Measurements from ENCODE around the gene EREG. TPM values are rescaled to one million over a fixed set of nuclear protein-coding genes. Genes with fewer than 3 reads are reported as not detected.
"Not testable (repeated sequence)": the region's sequence is repeated elsewhere in the genome, so short reads cannot be mapped to it uniquely, and the experiment has no call there.

EREG gene
- total and polyA plus RNA-seq, 4 donors, result 0.51 TPM; not detected in 3

DNA sequence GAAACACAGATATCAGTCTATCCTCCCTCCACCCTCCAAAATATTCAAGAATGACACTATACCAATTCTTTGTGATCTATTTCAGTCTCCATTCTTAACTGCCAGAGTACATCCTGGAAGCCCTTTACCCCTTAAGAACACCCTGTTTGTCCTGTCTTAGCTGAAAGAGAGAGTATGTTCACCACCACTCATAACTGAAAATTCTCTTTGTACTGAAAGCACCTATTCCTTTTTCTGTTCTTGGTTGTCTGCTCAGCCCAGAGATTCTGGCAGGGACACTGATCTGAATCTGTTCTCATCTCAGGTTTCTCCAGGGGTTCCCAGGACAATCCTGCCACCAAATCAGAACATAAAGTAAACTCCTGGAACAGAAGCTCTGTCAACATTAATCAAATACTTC lies 25.4 kb upstream of the EREG start:
- peaks cover 0 to 11% (median 4%) of the 10 kb centered on the region in 4 donors for H3K9me3 ChIP-seq (ENCODE audit: control insufficient read depth in 4 of 4, low read length in 3 of 4)
- TF ChIP-seq HNF4A (conservative IDR thresholded peaks at IDR 0.05) (no peak), GABPA (IDR thresholded peaks at IDR 0.05 in 1 of 2, conservative IDR thresholded peaks at IDR 0.05 in 1 of 2) (no peak), JUND (IDR thresholded peaks at IDR 0.05) (no peak), SP1 (IDR thresholded peaks at IDR 0.05) (no peak), RXRA (IDR thresholded peaks at IDR 0.05) (no peak), NR2F2 (IDR thresholded peaks at IDR 0.05) (no peak), FOXA2 (IDR thresholded peaks at IDR 0.05) (no peak), HNF4G (IDR thresholded peaks at IDR 0.05) (no peak), FOXA1 (IDR thresholded peaks at IDR 0.05) (no peak), RAD21 (IDR thresholded peaks at IDR 0.05) (no peak), EGR1 (IDR thresholded peaks at IDR 0.05; ENCODE audit: low read depth in 2 of 2) (no peak)
- TF ChIP-seq, protein P1, sequence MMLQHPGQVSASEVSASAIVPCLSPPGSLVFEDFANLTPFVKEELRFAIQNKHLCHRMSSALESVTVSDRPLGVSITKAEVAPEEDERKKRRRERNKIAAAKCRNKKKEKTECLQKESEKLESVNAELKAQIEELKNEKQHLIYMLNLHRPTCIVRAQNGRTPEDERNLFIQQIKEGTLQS (IDR thresholded peaks at IDR 0.05), result no peak
- TF ChIP-seq, protein P2, sequence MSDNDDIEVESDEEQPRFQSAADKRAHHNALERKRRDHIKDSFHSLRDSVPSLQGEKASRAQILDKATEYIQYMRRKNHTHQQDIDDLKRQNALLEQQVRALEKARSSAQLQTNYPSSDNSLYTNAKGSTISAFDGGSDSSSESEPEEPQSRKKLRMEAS (IDR thresholded peaks at IDR 0.05), result no peak
- TF ChIP-seq, protein P3, sequence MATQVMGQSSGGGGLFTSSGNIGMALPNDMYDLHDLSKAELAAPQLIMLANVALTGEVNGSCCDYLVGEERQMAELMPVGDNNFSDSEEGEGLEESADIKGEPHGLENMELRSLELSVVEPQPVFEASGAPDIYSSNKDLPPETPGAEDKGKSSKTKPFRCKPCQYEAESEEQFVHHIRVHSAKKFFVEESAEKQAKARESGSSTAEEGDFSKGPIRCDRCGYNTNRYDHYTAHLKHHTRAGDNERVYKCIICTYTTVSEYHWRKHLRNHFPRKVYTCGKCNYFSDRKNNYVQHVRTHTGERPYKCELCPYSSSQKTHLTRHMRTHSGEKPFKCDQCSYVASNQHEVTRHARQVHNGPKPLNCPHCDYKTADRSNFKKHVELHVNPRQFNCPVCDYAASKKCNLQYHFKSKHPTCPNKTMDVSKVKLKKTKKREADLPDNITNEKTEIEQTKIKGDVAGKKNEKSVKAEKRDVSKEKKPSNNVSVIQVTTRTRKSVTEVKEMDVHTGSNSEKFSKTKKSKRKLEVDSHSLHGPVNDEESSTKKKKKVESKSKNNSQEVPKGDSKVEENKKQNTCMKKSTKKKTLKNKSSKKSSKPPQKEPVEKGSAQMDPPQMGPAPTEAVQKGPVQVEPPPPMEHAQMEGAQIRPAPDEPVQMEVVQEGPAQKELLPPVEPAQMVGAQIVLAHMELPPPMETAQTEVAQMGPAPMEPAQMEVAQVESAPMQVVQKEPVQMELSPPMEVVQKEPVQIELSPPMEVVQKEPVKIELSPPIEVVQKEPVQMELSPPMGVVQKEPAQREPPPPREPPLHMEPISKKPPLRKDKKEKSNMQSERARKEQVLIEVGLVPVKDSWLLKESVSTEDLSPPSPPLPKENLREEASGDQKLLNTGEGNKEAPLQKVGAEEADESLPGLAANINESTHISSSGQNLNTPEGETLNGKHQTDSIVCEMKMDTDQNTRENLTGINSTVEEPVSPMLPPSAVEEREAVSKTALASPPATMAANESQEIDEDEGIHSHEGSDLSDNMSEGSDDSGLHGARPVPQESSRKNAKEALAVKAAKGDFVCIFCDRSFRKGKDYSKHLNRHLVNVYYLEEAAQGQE (IDR thresholded peaks at IDR 0.05), result no peak
- TF ChIP-seq, protein P4, sequence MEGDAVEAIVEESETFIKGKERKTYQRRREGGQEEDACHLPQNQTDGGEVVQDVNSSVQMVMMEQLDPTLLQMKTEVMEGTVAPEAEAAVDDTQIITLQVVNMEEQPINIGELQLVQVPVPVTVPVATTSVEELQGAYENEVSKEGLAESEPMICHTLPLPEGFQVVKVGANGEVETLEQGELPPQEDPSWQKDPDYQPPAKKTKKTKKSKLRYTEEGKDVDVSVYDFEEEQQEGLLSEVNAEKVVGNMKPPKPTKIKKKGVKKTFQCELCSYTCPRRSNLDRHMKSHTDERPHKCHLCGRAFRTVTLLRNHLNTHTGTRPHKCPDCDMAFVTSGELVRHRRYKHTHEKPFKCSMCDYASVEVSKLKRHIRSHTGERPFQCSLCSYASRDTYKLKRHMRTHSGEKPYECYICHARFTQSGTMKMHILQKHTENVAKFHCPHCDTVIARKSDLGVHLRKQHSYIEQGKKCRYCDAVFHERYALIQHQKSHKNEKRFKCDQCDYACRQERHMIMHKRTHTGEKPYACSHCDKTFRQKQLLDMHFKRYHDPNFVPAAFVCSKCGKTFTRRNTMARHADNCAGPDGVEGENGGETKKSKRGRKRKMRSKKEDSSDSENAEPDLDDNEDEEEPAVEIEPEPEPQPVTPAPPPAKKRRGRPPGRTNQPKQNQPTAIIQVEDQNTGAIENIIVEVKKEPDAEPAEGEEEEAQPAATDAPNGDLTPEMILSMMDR (IDR thresholded peaks at IDR 0.05; ENCODE audit: low read depth, low read length, missing input control), result no peak
- TF ChIP-seq, protein P5, sequence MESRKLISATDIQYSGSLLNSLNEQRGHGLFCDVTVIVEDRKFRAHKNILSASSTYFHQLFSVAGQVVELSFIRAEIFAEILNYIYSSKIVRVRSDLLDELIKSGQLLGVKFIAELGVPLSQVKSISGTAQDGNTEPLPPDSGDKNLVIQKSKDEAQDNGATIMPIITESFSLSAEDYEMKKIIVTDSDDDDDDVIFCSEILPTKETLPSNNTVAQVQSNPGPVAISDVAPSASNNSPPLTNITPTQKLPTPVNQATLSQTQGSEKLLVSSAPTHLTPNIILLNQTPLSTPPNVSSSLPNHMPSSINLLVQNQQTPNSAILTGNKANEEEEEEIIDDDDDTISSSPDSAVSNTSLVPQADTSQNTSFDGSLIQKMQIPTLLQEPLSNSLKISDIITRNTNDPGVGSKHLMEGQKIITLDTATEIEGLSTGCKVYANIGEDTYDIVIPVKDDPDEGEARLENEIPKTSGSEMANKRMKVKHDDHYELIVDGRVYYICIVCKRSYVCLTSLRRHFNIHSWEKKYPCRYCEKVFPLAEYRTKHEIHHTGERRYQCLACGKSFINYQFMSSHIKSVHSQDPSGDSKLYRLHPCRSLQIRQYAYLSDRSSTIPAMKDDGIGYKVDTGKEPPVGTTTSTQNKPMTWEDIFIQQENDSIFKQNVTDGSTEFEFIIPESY (IDR thresholded peaks at IDR 0.05), result no peak
- DNase-seq (ENCODE audit: low spot score), result no peak
- H3K4me3 ChIP-seq (ENCODE audit: low read depth in 1 of 3, low read length in 3 of 3), result no peak overlapping the region
- no peaks in the 10 kb centered on the region for H3K4me1 ChIP-seq (ENCODE audit: control insufficient read depth in 4 of 4, insufficient read depth in 4 of 4, low read length in 3 of 4)
- no peaks in the 10 kb centered on the region for H3K36me3 ChIP-seq (ENCODE audit: control insufficient read depth in 4 of 4, insufficient read depth in 3 of 4, low read depth in 1 of 4, low read length in 3 of 4)
- no peak overlapping the region for H3K9ac ChIP-seq (ENCODE audit: low read depth in 1 of 2, low read length in 2 of 2)
- no peaks in the 10 kb centered on the region for H3K27me3 ChIP-seq (ENCODE audit: control insufficient read depth in 4 of 4, insufficient read depth in 4 of 4, low read length in 3 of 4)
- H3K27ac ChIP-seq (ENCODE audit: low read depth in 1 of 2, low read length in 2 of 2), result no peak overlapping the region

DNA sequence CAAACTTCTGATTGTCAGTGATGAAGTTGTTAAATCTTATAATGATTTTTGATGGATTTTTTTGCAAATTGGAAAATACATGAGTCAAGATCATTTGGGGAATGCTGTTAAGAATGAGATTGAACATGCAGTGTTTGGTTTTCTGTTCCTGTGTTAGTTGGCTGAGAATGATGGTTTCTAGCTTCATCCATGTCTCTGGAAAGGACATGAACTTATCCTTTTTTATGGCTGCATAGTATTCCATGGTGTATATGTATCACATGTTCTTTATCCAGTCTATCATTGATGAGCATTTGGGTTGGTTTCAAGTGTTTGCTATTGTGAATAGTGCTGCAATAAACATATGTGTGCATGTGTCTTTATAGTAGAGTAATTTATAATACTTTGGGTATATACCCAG lies 24.5 kb upstream of the EREG start:
- not testable (repeated sequence) for DNase-seq (ENCODE audit: low spot score); H3K27ac ChIP-seq (ENCODE audit: low read depth in 1 of 2, low read length in 2 of 2); H3K27me3 ChIP-seq (ENCODE audit: control insufficient read depth in 4 of 4, insufficient read depth in 4 of 4, low read length in 3 of 4); H3K4me3 ChIP-seq (ENCODE audit: low read depth in 1 of 3, low read length in 3 of 3); H3K9ac ChIP-seq (ENCODE audit: low read depth in 1 of 2, low read length in 2 of 2); H3K36me3 ChIP-seq (ENCODE audit: control insufficient read depth in 4 of 4, insufficient read depth in 3 of 4, low read depth in 1 of 4, low read length in 3 of 4); H3K4me1 ChIP-seq (ENCODE audit: control insufficient read depth in 4 of 4, insufficient read depth in 4 of 4, low read length in 3 of 4)
- H3K9me3 ChIP-seq (ENCODE audit: control insufficient read depth in 4 of 4, low read length in 3 of 4), result peaks cover 0 to 11% (median 5%) of the 10 kb centered on the region in 4 donors
